Measurements from ENCODE around the gene SLC49A4. TPM values are rescaled to one million over a fixed set of nuclear protein-coding genes. Genes with fewer than 3 reads are reported as not detected.

Gene SLC49A4
- total RNA-seq, 1 donor from 2014 or later: 10.3 TPM

- ATAC-seq: no peak
Observed at GRCh38 chr3:122908251-122908650, 113.4 kb downstream of the SLC49A4 start.

GRCh38 chr3:122911901-122912300, 117.0 kb downstream of the SLC49A4 start:
- ATAC-seq: no peak

- ATAC-seq: no peak
Observed at GRCh38 chr3:122912772-122913538, 118.1 kb downstream of the SLC49A4 start.

- no peak for ATAC-seq
Observed at GRCh38 chr3:122913539-122914100, 118.8 kb downstream of the SLC49A4 start.

- no peak for ATAC-seq
Observed at GRCh38 chr3:122915300-122916055, 120.6 kb downstream of the SLC49A4 start.

GRCh38 chr3:122916084-122916483, 121.2 kb downstream of the SLC49A4 start:
- no peak for ATAC-seq

GRCh38 chr3:122916580-122916979, 121.7 kb downstream of the SLC49A4 start:
- ATAC-seq: no peak

GRCh38 chr3:122917412-122917811, 122.5 kb downstream of the SLC49A4 start:
- no peak for ATAC-seq

GRCh38 chr3:122918576-122919290, 123.9 kb downstream of the SLC49A4 start:
- ATAC-seq: no peak

- ATAC-seq: no peak
Observed at GRCh38 chr3:122919291-122919610, 124.4 kb downstream of the SLC49A4 start.

GRCh38 chr3:122920986-122921385, 126.1 kb downstream of the SLC49A4 start:
- ATAC-seq: no peak

GRCh38 chr3:122921791-122922651, 127.2 kb downstream of the SLC49A4 start:
- ATAC-seq: peak; percentile 65

GRCh38 chr3:122923611-122924010, 128.7 kb downstream of the SLC49A4 start:
- no peak for ATAC-seq

GRCh38 chr3:122924056-122924455, 129.2 kb downstream of the SLC49A4 start:
- ATAC-seq: no peak

GRCh38 chr3:122925756-122926155, 130.9 kb downstream of the SLC49A4 start:
- ATAC-seq: no peak

- ATAC-seq: no peak
Observed at GRCh38 chr3:122926322-122926721, 131.5 kb downstream of the SLC49A4 start.

GRCh38 chr3:122926811-122927210, 131.9 kb downstream of the SLC49A4 start:
- no peak for ATAC-seq

GRCh38 chr3:122927726-122928125, 132.9 kb downstream of the SLC49A4 start:
- no peak for ATAC-seq

GRCh38 chr3:122928396-122929187, 133.7 kb downstream of the SLC49A4 start:
- ATAC-seq: no peak

GRCh38 chr3:122929188-122930062, 134.6 kb downstream of the SLC49A4 start:
- ATAC-seq: no peak
